ENCODE results near the gene RPS18. TPM values are rescaled to one million over a fixed set of nuclear protein-coding genes. Genes with fewer than 3 reads are reported as not detected.
"Not testable (repeated sequence)": the region's sequence is repeated elsewhere in the genome, so short reads cannot be mapped to it uniquely, and the experiment has no call there.

Gene RPS18
- total and polyA plus RNA-seq, 3 experiments from 2014 or later: 3,797 to 7,106 (median 3,852) TPM

- peaks cover 24% of the 10 kb centered on the region for H3K4me1 ChIP-seq (ENCODE audit: insufficient read depth, low read length)
- ChIA-PET POLR2A (interaction anchor here (4.4 kb wide), 1 partner anchor 26 kb away, joined by 24 read pairs; the partner anchor contains the start of gene B3GALT4), CTCF (interaction anchor here (4.7 to 4.8 kb wide), 2 partner anchors 20 to 91 kb away, joined by 33 to 101 read pairs; partner anchors contain the start of genes RPS18 and VPS52)
- no peak overlapping the region for H3K27ac ChIP-seq (ENCODE audit: low read depth, low read length)
- H3K9me3 ChIP-seq (ENCODE audit: low read length): no peaks in the 10 kb centered on the region
- no peak overlapping the region for H3K4me3 ChIP-seq (ENCODE audit: low read length)
- no peaks in the 10 kb centered on the region for H3K27me3 ChIP-seq (ENCODE audit: insufficient read depth, low read length, poor library complexity, severe bottlenecking)
- DNase-seq: no peak
- peaks cover 32 to 42% (median 38%) of the 10 kb centered on the region in 3 donors for H3K4me1 Mint-ChIP-seq
- peaks cover 2 to 3% of the 10 kb centered on the region in 2 donors for H3K27me3 Mint-ChIP-seq
- peaks cover 0 to 38% (median 13%) of the 10 kb centered on the region in 3 donors for H3K36me3 Mint-ChIP-seq
- H3K36me3 ChIP-seq (ENCODE audit: insufficient read depth, low read length): peaks cover 7% of the 10 kb centered on the region
- peak overlapping the region in 7 of 8 donors; percentile 48 to 83 (median 64) for H3K27ac Mint-ChIP-seq
- peak overlapping the region in 6 of 7 donors; percentile 1 to 71 (median 46) for H3K4me3 Mint-ChIP-seq
- no peaks in the 10 kb centered on the region for H3K9me3 Mint-ChIP-seq
Measured at GRCh38 chr6:33251395-33252012, 20.4 kb upstream of the RPS18 start.

GRCh38 chr6:33252759-33253158 lies 19.1 kb upstream of the RPS18 start:
- H3K4me3 Mint-ChIP-seq: no peak overlapping the region
- H3K27me3 Mint-ChIP-seq: peaks cover 0 to 2% of the 10 kb centered on the region in 2 donors

GRCh38 chr6:33254591-33254990 lies 17.3 kb upstream of the RPS18 start:
- Mint-ChIP-seq H3K36me3 (peaks cover 0 to 50% (median 13%) of the 10 kb centered on the region in 3 donors), H3K4me1 (peaks cover 17 to 24% (median 21%) of the 10 kb centered on the region in 3 donors), H3K27ac (no peak overlapping the region), H3K4me3 (no peak overlapping the region), H3K9me3 (no peaks in the 10 kb centered on the region), H3K27me3 (no peaks in the 10 kb centered on the region)
- Histone ChIP-seq H3K36me3 (ENCODE audit: insufficient read depth, low read length) (peaks cover 9% of the 10 kb centered on the region), H3K27ac (ENCODE audit: low read depth, low read length) (no peak overlapping the region), H3K4me1 (ENCODE audit: insufficient read depth, low read length) (peaks cover 11% of the 10 kb centered on the region), H3K9me3 (ENCODE audit: low read length) (no peaks in the 10 kb centered on the region), H3K27me3 (ENCODE audit: insufficient read depth, low read length, poor library complexity, severe bottlenecking) (no peaks in the 10 kb centered on the region), H3K4me3 (ENCODE audit: low read length) (no peak overlapping the region)
- no peak for DNase-seq
- ChIA-PET POLR2A (no interaction called here), CTCF (interaction anchor here (1.3 kb wide), 1 partner anchor 9 kb away, joined by 3 read pairs; no protein-coding TSS in a partner anchor)

More at GRCh38 chr6:33252759-33253158, 19.1 kb upstream of the RPS18 start:
- Histone ChIP-seq H3K27me3 (ENCODE audit: insufficient read depth, low read length, poor library complexity, severe bottlenecking) (no peaks in the 10 kb centered on the region), H3K4me3 (ENCODE audit: low read length) (no peak overlapping the region), H3K36me3 (ENCODE audit: insufficient read depth, low read length) (peaks cover 7% of the 10 kb centered on the region), H3K9me3 (ENCODE audit: low read length) (no peaks in the 10 kb centered on the region), H3K4me1 (ENCODE audit: insufficient read depth, low read length) (peaks cover 24% of the 10 kb centered on the region), H3K27ac (ENCODE audit: low read depth, low read length) (no peak overlapping the region)
- ChIA-PET CTCF (no interaction called here), POLR2A (no interaction called here)
- Mint-ChIP-seq H3K36me3 (peaks cover 0 to 40% (median 13%) of the 10 kb centered on the region in 3 donors), H3K27ac (no peak overlapping the region), H3K4me1 (peaks cover 32 to 42% (median 38%) of the 10 kb centered on the region in 3 donors), H3K9me3 (no peaks in the 10 kb centered on the region)
- no peak for DNase-seq

- H3K27me3 Mint-ChIP-seq: no peaks in the 10 kb centered on the region
- H3K27ac Mint-ChIP-seq: peak overlapping the region in 1 of 8 donors; percentile 9
- Histone ChIP-seq H3K4me1 (ENCODE audit: insufficient read depth, low read length) (no peaks in the 10 kb centered on the region), H3K27ac (ENCODE audit: low read depth, low read length) (no peak overlapping the region), H3K4me3 (ENCODE audit: low read length) (no peak overlapping the region), H3K27me3 (ENCODE audit: insufficient read depth, low read length, poor library complexity, severe bottlenecking) (no peaks in the 10 kb centered on the region), H3K9me3 (ENCODE audit: low read length) (no peaks in the 10 kb centered on the region), H3K36me3 (ENCODE audit: insufficient read depth, low read length) (peaks cover 24% of the 10 kb centered on the region)
- no peaks in the 10 kb centered on the region for H3K9me3 Mint-ChIP-seq
- H3K36me3 Mint-ChIP-seq: peaks cover 4 to 62% (median 13%) of the 10 kb centered on the region in 3 donors
- H3K4me3 Mint-ChIP-seq: no peak overlapping the region
- CTCF ChIA-PET: interaction anchor here (1.7 kb wide), 1 partner anchor 97 kb away, joined by 4 read pairs; no protein-coding TSS in a partner anchor
- H3K4me1 Mint-ChIP-seq: peaks cover 0 to 3% (median 0%) of the 10 kb centered on the region in 3 donors
- POLR2A ChIA-PET: no interaction called here
- no peak for DNase-seq
Measured at GRCh38 chr6:33259032-33259431, 12.8 kb upstream of the RPS18 start.

GRCh38 chr6:33262490-33262889 lies 9.4 kb upstream of the RPS18 start:
- POLR2A ChIA-PET: interaction anchor here (0.6 kb wide), 1 partner anchor 44 kb away, joined by 4 read pairs; no protein-coding TSS in a partner anchor
- not testable (repeated sequence) for H3K4me1 ChIP-seq (ENCODE audit: insufficient read depth, low read length); H3K27me3 ChIP-seq (ENCODE audit: insufficient read depth, low read length, poor library complexity, severe bottlenecking); H3K27me3 Mint-ChIP-seq; H3K9me3 ChIP-seq (ENCODE audit: low read length); H3K9me3 Mint-ChIP-seq; H3K4me1 Mint-ChIP-seq; H3K4me3 ChIP-seq (ENCODE audit: low read length); H3K4me3 Mint-ChIP-seq; H3K27ac ChIP-seq (ENCODE audit: low read depth, low read length); DNase-seq
- Mint-ChIP-seq H3K36me3 (peaks cover 7 to 82% (median 19%) of the 10 kb centered on the region in 3 donors), H3K27ac (peak overlapping the region in 4 of 8 donors; percentile 27 to 76 (median 32))
- CTCF ChIA-PET: interaction anchor here (1.0 to 2.9 kb wide), 3 partner anchors 9 to 56 kb away, joined by 3 to 13 read pairs (median 6); partner anchors contain the start of genes RPS18, VPS52 and ZBTB22
- peaks cover 48% of the 10 kb centered on the region for H3K36me3 ChIP-seq (ENCODE audit: insufficient read depth, low read length)

- Histone ChIP-seq H3K27me3 (ENCODE audit: insufficient read depth, low read length, poor library complexity, severe bottlenecking) (no peaks in the 10 kb centered on the region), H3K4me3 (ENCODE audit: low read length) (no peak overlapping the region), H3K27ac (ENCODE audit: low read depth, low read length) (no peak overlapping the region), H3K9me3 (ENCODE audit: low read length) (no peaks in the 10 kb centered on the region), H3K4me1 (ENCODE audit: insufficient read depth, low read length) (no peaks in the 10 kb centered on the region), H3K36me3 (ENCODE audit: insufficient read depth, low read length) (peaks cover 63% of the 10 kb centered on the region)
- Mint-ChIP-seq H3K4me1 (peaks cover 0 to 8% (median 4%) of the 10 kb centered on the region in 3 donors), H3K27me3 (no peaks in the 10 kb centered on the region), H3K36me3 (peaks cover 7 to 90% (median 24%) of the 10 kb centered on the region in 3 donors), H3K27ac (peak overlapping the region in 1 of 8 donors; percentile 68), H3K9me3 (no peaks in the 10 kb centered on the region), H3K4me3 (no peak overlapping the region)
- DNase-seq: no peak
- ChIA-PET POLR2A (interaction anchor here (1.0 kb wide), 1 partner anchor 15 kb away, joined by 3 read pairs; no protein-coding TSS in a partner anchor), CTCF (interaction anchor here (0.8 to 1.7 kb wide), 2 partner anchors 9 to 15 kb away, joined by 3 to 6 read pairs; no protein-coding TSS in a partner anchor)
Measured at GRCh38 chr6:33264015-33264414, 7.9 kb upstream of the RPS18 start.

- Mint-ChIP-seq H3K4me3 (peak overlapping the region; percentile 98 to 100 (median 99)), H3K9me3 (no peaks in the 10 kb centered on the region), H3K4me1 (peaks cover 57 to 70% (median 67%) of the 10 kb centered on the region in 3 donors), H3K27me3 (no peaks in the 10 kb centered on the region), H3K36me3 (peaks cover 4 to 88% (median 23%) of the 10 kb centered on the region in 3 donors), H3K27ac (peak overlapping the region; percentile 98 to 100 (median 99))
- Histone ChIP-seq H3K9me3 (ENCODE audit: low read length) (no peaks in the 10 kb centered on the region), H3K36me3 (ENCODE audit: insufficient read depth, low read length) (peaks cover 51% of the 10 kb centered on the region), H3K27ac (ENCODE audit: low read depth, low read length) (peak overlapping the region; percentile 92), H3K4me3 (ENCODE audit: low read length) (peak overlapping the region; percentile 79), H3K27me3 (ENCODE audit: insufficient read depth, low read length, poor library complexity, severe bottlenecking) (no peaks in the 10 kb centered on the region), H3K4me1 (ENCODE audit: insufficient read depth, low read length) (peaks cover 43% of the 10 kb centered on the region)
- ChIA-PET POLR2A (interaction anchor here (0.8 to 3.4 kb wide), 14 partner anchors 18 to 309 kb away, joined by 3 to 43 read pairs (median 5); partner anchors contain the start of genes BAK1, CUTA, PFDN6 and RGL2), CTCF (interaction anchor here (1.1 to 4.6 kb wide), 12 partner anchors 9 to 297 kb away, joined by 3 to 33 read pairs (median 4); partner anchors contain the start of genes PFDN6 and WDR46)
- DNase-seq: no peak
Measured at GRCh38 chr6:33271117-33271467, 783 bp upstream of the RPS18 start.

Measured in CD8-positive, alpha-beta memory T cell (primary cell).